ENCODE measurements around the gene TARBP1.
"Not testable (repeated sequence)": the region's sequence is repeated elsewhere in the genome, so short reads cannot be mapped to it uniquely, and the experiment has no call there.

Gene TARBP1

GRCh38 chr1:234478481-234479309, at the start of gene TARBP1:
Gene TARBP1 (minus strand): TSS chr1:234479179. CDS start chr1:234479103, 76 bp downstream.
- peak; percentile 80 for DNase-seq

- DNase-seq = no peak
Observed at GRCh38 chr1:234528074-234528865, 49.3 kb upstream of the TARBP1 start.

GRCh38 chr1:234527346-234527745, 48.4 kb upstream of the TARBP1 start:
- DNase-seq = no peak

GRCh38 chr1:234526922-234527321, 47.9 kb upstream of the TARBP1 start:
- DNase-seq = no peak

- DNase-seq = no peak
Observed at GRCh38 chr1:234525099-234525799, 46.3 kb upstream of the TARBP1 start.

GRCh38 chr1:234521836-234522235, 42.9 kb upstream of the TARBP1 start:
- no peak for DNase-seq

- DNase-seq = no peak
Observed at GRCh38 chr1:234520908-234521817, 42.2 kb upstream of the TARBP1 start.

- DNase-seq = no peak
Observed at GRCh38 chr1:234519506-234519905, 40.5 kb upstream of the TARBP1 start.

- DNase-seq = no peak
Observed at GRCh38 chr1:234518876-234519275, 39.9 kb upstream of the TARBP1 start.

GRCh38 chr1:234518086-234518485, 39.1 kb upstream of the TARBP1 start:
- DNase-seq = not testable (repeated sequence)

GRCh38 chr1:234517110-234517802, 38.3 kb upstream of the TARBP1 start:
- no peak for DNase-seq

- no peak for DNase-seq
Observed at GRCh38 chr1:234515821-234516241, 36.9 kb upstream of the TARBP1 start.

- no peak for DNase-seq
Observed at GRCh38 chr1:234515411-234515810, 36.4 kb upstream of the TARBP1 start.

GRCh38 chr1:234512451-234512861, 33.5 kb upstream of the TARBP1 start:
- DNase-seq = no peak

- no peak for DNase-seq
Observed at GRCh38 chr1:234509457-234510328, 30.7 kb upstream of the TARBP1 start.

- no peak for DNase-seq
Observed at GRCh38 chr1:234507626-234508387, 28.8 kb upstream of the TARBP1 start.

GRCh38 chr1:234507089-234507488, 28.1 kb upstream of the TARBP1 start:
- DNase-seq = no peak

GRCh38 chr1:234505769-234506102, 26.8 kb upstream of the TARBP1 start:
- DNase-seq = no peak

- DNase-seq = no peak
Observed at GRCh38 chr1:234504969-234505768, 26.2 kb upstream of the TARBP1 start.

All from stimulated activated CD4-positive, alpha-beta T cell treated with anti-CD3 and anti-CD28 coated beads, Interleukin-4, amount 100 ng/mL, for 1 hour (primary cell).